Raji (cell line): ENCODE measurements around the gene PHF21A.

ENCODE experiments used
- POLR2A ChIP-seq: IDR thresholded peaks from 2 replicates; pipeline ENCODE4 v1.6.1; 2011; ENCODE audit warnings: low read depth, low read length, control low read depth; ENCODE audit not compliant: insufficient read depth

Gene PHF21A

GRCh38 chr11:45930951-45931570 lies 190.2 kb downstream of the PHF21A start:
- TF ChIP-seq POLR2A = no peak

GRCh38 chr11:45930031-45930794 lies 191.0 kb downstream of the PHF21A start:
- TF ChIP-seq POLR2A = peak; percentile 31; the same call in 1 of the 2 replicates

GRCh38 chr11:45929486-45930030 lies 191.7 kb downstream of the PHF21A start:
- no peak for TF ChIP-seq POLR2A

DNA sequence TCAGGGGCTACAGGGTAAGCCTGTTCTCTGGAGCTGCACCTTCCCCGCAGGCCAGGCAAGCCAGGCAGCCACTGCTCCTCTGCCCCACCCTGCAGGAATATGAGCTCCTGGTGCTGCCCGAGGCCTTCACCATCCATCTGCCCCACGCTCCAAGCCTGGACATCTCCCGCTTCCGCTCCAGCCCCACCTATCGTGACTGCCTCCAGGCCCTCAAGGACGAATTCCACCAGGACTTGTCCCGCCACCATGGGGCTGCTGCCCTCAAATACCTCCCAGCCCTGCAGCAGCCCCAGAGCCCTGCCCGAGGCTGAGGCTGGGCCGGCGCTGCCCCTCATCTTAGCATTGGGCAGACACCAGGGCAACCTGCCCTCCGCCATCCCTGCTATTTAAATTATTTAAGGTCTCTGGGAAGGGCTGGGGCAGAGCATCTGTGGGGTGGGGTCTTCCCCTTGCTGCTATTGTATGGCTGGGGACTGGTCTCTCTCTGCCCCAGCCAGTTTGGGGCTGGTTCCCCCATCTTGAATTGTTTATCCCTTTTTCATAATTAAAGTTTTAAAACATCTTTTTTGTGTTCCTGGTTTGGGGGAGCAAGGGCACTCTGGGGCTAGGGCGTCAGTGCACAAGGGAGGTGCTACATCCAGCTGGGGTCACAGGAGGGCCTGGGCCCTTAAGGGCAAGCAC lies 192.6 kb downstream of the PHF21A start:
- no peak for TF ChIP-seq POLR2A

- no peak for TF ChIP-seq POLR2A
Measured at GRCh38 chr11:45927684-45928413, 193.4 kb downstream of the PHF21A start.

DNA sequence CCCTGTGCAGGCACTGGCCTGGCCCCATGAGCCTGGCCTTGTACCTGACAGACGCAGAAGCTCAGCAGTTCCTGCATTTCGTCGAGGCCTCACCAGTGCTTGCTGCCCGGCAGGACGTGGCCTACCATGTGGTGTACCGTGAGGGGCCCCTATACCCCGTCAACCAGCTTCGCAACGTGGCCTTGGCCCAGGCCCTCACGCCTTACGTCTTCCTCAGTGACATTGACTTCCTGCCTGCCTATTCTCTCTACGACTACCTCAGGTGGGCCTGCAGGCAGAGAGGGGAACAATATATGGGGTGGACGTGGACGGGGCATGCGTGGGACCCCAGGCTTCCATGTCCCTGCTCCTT lies 193.9 kb downstream of the PHF21A start:
- TF ChIP-seq POLR2A = no peak

DNA sequence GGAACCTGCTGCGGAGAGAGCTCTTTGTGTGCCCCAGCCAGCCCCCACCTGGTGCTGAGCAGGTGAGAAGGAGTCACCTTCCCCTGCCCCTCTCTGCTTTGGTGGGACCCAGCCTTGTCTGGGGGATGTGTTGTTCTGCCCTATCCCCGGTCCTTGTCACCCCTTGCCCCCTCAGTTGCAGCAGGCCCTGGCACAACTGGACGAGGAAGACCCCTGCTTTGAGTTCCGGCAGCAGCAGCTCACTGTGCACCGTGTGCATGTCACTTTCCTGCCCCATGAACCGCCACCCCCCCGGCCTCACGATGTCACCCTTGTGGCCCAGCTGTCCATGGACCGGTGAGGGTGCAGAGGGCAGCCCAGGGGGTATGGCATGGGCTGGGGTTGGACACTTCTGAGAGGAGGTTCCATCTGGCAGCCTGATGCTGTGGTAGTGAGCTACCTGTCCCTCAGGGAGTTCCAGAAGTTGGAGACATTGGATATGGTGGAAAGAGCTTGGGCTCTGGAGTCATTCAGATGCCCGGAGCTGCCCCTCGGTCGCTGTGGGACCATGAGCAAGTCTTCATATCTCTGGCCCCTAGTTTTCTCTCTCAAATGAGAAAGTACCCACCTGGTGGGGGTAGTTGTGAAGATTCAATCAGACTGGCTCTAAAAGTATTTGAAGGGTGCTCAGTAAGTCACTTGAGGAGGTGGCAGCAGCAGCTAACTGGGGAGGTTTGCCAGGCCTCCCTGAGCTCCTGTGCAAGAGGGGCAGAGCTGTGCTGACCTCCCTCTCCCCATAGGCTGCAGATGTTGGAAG lies 194.5 kb downstream of the PHF21A start:
- no peak for TF ChIP-seq POLR2A

DNA sequence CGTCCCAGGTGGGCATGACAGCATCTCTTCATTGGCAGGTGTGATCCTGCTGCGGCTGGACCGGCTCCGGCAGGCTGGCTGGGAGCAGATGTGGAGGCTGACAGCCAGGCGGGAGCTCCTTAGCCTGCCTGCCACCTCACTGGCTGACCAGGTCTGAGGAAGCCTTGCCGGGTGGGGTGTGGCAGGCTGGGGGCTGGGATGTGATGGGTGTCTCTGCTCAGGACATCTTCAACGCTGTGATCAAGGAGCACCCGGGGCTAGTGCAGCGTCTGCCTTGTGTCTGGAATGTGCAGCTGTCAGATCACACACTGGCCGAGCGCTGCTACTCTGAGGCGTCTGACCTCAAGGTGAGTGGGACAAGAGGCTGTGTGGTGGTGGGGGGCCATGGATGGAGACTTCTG lies 195.3 kb downstream of the PHF21A start:
- no peak for TF ChIP-seq POLR2A

DNA sequence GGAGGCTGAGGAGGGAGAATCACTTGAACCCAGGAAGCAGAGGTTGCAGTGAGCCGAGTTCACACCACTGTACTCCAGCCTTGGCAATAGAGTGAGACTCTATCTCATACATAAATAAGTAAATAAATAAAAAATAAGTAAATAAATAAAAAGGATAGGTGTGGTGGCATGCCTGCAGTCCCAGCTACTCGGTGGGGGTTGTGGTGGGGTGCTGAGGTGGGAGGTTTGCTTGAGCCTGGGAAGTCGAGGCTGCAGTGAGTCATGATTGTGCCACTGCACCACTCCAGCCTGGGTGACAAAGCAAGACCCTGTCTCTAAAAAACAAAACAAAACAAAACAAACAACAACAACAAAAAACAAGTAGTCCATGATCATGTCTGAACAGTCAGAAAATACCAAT lies 195.7 kb downstream of the PHF21A start:
- TF ChIP-seq POLR2A = no peak

DNA sequence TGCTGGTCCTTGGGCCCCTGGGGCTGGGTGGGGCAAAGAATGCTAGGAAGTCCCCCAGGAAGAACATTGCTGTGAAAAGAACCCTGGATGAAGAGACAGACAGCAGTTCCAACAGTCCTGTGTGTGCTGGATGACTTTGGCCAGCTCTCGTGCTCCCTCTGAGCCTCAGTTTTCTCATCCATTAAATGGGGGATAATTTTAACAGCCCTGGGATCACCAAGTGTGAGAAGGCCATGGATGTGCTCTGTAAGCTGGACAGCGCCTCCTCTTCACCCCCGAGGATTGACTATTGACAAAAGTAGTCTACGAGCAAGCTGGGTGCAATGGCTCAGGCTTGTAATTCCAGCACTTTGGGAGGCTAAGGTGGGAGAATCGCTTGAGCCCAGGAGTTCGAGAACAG lies 196.3 kb downstream of the PHF21A start:
- TF ChIP-seq POLR2A = no peak

GRCh38 chr11:45924036-45924915 lies 197.0 kb downstream of the PHF21A start:
- TF ChIP-seq POLR2A = no peak

- no peak for TF ChIP-seq POLR2A
Measured at GRCh38 chr11:45922425-45923082, 198.7 kb downstream of the PHF21A start, which contains the start of gene LARGE2. LARGE2 (plus strand) TSS chr11:45922656; CDS start chr11:45922883, 227 bp downstream.
